Gastrocnemius medialis (tissue), 4 donors: ENCODE results near the gene AGAP9. TPM values are rescaled to one million over a fixed set of nuclear protein-coding genes. Genes with fewer than 3 reads are reported as not detected.
"Not testable (repeated sequence)": the region's sequence is repeated elsewhere in the genome, so short reads cannot be mapped to it uniquely, and the experiment has no call there.

Experiments used
- ATAC-seq, 2 donors: fragments of 150-250 bp; one replicate each; pipeline ENCODE4 v1.9.1; 2016
- DNase-seq, 2 donors: peaks; one replicate each; pipeline ENCODE4 v3.0.0-alpha.2; 2019
- H3K27ac ChIP-seq, 4 donors: fragments of 200-600 bp; sonication (generic); 1 replicate in 1 of 4; 2 replicates in 3 of 4; pipeline ENCODE4 v1.5.1; 2016 to 2018; ENCODE audit warnings: mild to moderate bottlenecking in 2 of 4, moderate library complexity in 1 of 4
- H3K27me3 ChIP-seq, 3 donors: fragments of 200-600 bp; sonication (generic) in 2 of 3; 1 replicate in 1 of 3; 2 replicates in 2 of 3; pipeline versions ENCODE4 v1.5.1 to v1.6.0; 2016 to 2019; ENCODE audit warnings: mild to moderate bottlenecking in 1 of 3, moderate library complexity in 1 of 3
- H3K36me3 ChIP-seq, 2 donors: fragments of 200-600 bp; sonication (generic) in 1 of 2; one replicate each; pipeline ENCODE4 v1.5.1; 2017 to 2018
- H3K4me1 ChIP-seq, 2 donors: fragments of 200-600 bp; sonication (generic) in 1 of 2; one replicate each; pipeline ENCODE4 v1.5.1; 2016 to 2017; ENCODE audit warnings: mild to moderate bottlenecking in 2 of 2
- H3K4me3 ChIP-seq, 4 donors: fragments of 200-600 bp; sonication (generic) in 3 of 4; 1 replicate in 1 of 4; 2 replicates in 3 of 4; pipeline ENCODE4 v1.5.1; 2016 to 2019; ENCODE audit warnings: mild to moderate bottlenecking in 2 of 4
- H3K9me3 ChIP-seq, 3 donors: fragments of 200-600 bp; sonication (generic) in 2 of 3; 1 replicate in 1 of 3; 2 replicates in 2 of 3; pipeline ENCODE4 v1.5.1; 2016 to 2019
- POLR2A ChIP-seq, 2 donors: fragments of 450-650 bp; IDR thresholded peaks; one replicate each; pipeline ENCODE4 v1.6.1; 2017; ENCODE audit warnings: antibody characterized with exemption in 2 of 2, mild to moderate bottlenecking in 2 of 2, moderate library complexity in 2 of 2
- in situ Hi-C, 4 donors: fragments of 200-750 bp; cut with MboI; loops; one replicate each; pipeline versions ENCODE4 v1.15.0 to v1.8.0; 2017; ENCODE audit warnings: low sequenced_read_pairs in 4 of 4
- intact Hi-C: fragments of 100-400 bp; cut with DNase I; formaldehyde crosslinking; loops from one replicate; pipeline ENCODE4 v1.15.1; 2023; ENCODE audit warnings: low total_unique reads
- total RNA-seq, 4 donors: library from RNA; depleted of rRNA; stranded (reverse); fragments of >200 nt; gene quantifications; one replicate each; pipeline versions ENCODE4 v1.1.0 to v1.2.3, GENCODE V29; 2016
- TF ChIP-seq, protein P1 (sequence below), 5 experiments: fragments of 450-650 bp in 3 of 5; fragments of 200-600 bp in 2 of 5; sonication (generic) in 2 of 5; IDR thresholded peaks in 4 of 5; conservative IDR thresholded peaks in 1 of 5; 1 replicate in 4 of 5; 2 replicates in 1 of 5; pipeline ENCODE4 v1.5.1; 2016 to 2019; ENCODE audit warnings: antibody characterized with exemption in 5 of 5, mild to moderate bottlenecking in 3 of 5, moderate library complexity in 3 of 5

Gene AGAP9
- total RNA-seq, 4 donors from 2014 or later, result 0.26 to 3.9 (median 1.1) TPM

DNA sequence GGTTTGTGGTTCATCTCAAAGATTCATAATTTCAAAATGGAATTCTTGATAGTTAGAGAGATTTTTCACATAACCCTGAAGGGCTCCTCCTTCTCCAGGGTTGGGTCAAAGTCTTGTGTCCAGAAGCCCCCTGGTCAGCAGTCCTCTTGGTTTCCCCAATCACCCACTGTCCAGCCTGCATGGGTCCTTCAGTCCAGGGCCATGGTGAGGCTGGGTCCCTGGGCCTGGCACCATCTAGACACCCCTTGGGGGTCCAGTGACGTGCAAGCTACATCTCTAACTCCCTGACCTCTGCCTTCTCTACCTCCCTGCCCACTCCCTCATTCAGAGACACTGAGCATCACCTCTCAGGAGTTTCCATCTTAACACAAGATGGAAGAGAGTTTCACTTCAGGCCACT lies 65.6 kb downstream of the AGAP9 start:
- H3K27me3 ChIP-seq, result no peaks in the 10 kb centered on the region
- no peak for DNase-seq
- in situ Hi-C loops (no loop called here), intact Hi-C loops (no loop called here)
- no peak for ATAC-seq
- no peak for TF ChIP-seq POLR2A (IDR thresholded peaks at IDR 0.05)
- TF ChIP-seq, protein P1, sequence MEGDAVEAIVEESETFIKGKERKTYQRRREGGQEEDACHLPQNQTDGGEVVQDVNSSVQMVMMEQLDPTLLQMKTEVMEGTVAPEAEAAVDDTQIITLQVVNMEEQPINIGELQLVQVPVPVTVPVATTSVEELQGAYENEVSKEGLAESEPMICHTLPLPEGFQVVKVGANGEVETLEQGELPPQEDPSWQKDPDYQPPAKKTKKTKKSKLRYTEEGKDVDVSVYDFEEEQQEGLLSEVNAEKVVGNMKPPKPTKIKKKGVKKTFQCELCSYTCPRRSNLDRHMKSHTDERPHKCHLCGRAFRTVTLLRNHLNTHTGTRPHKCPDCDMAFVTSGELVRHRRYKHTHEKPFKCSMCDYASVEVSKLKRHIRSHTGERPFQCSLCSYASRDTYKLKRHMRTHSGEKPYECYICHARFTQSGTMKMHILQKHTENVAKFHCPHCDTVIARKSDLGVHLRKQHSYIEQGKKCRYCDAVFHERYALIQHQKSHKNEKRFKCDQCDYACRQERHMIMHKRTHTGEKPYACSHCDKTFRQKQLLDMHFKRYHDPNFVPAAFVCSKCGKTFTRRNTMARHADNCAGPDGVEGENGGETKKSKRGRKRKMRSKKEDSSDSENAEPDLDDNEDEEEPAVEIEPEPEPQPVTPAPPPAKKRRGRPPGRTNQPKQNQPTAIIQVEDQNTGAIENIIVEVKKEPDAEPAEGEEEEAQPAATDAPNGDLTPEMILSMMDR (IDR thresholded peaks at IDR 0.05 in 4 of 5, conservative IDR thresholded peaks at IDR 0.05 in 1 of 5), result no peak
- H3K4me1 ChIP-seq, result no peaks in the 10 kb centered on the region
- no peaks in the 10 kb centered on the region for H3K36me3 ChIP-seq
- no peak overlapping the region for H3K4me3 ChIP-seq
- H3K9me3 ChIP-seq, result no peaks in the 10 kb centered on the region
- no peak overlapping the region for H3K27ac ChIP-seq

DNA sequence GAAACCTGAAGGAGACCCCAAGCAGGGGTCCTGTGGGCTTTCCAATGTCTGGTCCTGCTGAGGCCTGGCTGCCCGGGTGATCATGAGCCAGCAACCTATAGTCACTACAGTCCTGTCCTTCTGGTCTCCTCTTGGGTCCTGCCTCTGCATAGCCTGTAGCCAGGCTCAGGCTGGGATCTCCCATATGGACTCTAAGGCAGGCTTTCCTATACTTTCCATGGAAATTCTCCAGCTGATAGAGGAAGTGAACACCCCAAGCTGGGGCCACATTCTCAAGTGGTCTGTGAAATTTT lies 66.0 kb downstream of the AGAP9 start:
- intact Hi-C loops (no loop called here), in situ Hi-C loops (no loop called here)
- H3K4me1 ChIP-seq, result no peaks in the 10 kb centered on the region
- TF ChIP-seq POLR2A (IDR thresholded peaks at IDR 0.05), result no peak
- TF ChIP-seq, protein P1 (IDR thresholded peaks at IDR 0.05 in 4 of 5, conservative IDR thresholded peaks at IDR 0.05 in 1 of 5), result no peak
- no peaks in the 10 kb centered on the region for H3K27me3 ChIP-seq
- H3K9me3 ChIP-seq, result no peaks in the 10 kb centered on the region
- H3K36me3 ChIP-seq, result no peaks in the 10 kb centered on the region
- no peak overlapping the region for H3K4me3 ChIP-seq
- ATAC-seq (no peak), DNase-seq (no peak)
- H3K27ac ChIP-seq, result no peak overlapping the region

DNA sequence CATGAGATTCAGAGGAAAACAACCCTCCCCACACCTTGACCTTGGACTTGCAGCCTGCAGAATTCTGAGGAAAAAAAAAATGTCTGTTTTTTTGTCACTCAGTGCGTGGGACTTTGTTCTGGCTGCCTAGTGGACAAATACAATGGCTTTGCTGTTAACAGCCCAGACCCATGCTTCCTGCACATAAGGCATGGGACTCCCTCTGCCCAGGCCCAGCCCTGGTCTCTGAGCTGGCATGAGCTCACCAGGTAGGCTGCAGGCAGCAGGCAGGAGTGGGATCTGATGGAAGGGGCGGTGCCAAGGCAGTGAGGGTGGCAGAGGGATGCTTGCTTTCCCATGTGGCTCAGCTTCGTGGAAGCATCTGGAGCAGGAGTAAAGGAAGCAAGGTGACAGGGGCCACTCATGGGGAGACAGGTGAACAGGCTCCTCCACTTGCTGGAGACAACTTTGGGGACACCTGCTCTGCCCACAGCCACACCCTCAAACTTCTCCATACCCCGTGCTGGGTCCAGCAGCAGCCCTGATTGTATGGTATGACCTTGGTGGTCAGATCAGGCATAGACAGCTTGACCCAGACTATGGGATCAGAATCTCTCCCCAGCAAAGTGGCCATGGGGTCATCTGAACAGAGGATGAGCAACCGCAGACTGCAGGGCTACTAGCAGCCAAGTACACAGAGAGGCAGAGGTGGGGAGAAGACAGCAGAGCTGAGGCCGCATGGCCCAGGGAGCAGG lies 66.5 kb downstream of the AGAP9 start:
- DNase-seq (no peak), ATAC-seq (no peak)
- Histone ChIP-seq H3K4me1 (no peaks in the 10 kb centered on the region), H3K36me3 (no peaks in the 10 kb centered on the region), H3K4me3 (no peak overlapping the region), H3K27ac (no peak overlapping the region), H3K27me3 (no peaks in the 10 kb centered on the region), H3K9me3 (no peaks in the 10 kb centered on the region)
- no peak for TF ChIP-seq POLR2A (IDR thresholded peaks at IDR 0.05)
- TF ChIP-seq, protein P1 (IDR thresholded peaks at IDR 0.05 in 4 of 5, conservative IDR thresholded peaks at IDR 0.05 in 1 of 5), result no peak
- in situ Hi-C loops (no loop called here), intact Hi-C loops (no loop called here)

DNA sequence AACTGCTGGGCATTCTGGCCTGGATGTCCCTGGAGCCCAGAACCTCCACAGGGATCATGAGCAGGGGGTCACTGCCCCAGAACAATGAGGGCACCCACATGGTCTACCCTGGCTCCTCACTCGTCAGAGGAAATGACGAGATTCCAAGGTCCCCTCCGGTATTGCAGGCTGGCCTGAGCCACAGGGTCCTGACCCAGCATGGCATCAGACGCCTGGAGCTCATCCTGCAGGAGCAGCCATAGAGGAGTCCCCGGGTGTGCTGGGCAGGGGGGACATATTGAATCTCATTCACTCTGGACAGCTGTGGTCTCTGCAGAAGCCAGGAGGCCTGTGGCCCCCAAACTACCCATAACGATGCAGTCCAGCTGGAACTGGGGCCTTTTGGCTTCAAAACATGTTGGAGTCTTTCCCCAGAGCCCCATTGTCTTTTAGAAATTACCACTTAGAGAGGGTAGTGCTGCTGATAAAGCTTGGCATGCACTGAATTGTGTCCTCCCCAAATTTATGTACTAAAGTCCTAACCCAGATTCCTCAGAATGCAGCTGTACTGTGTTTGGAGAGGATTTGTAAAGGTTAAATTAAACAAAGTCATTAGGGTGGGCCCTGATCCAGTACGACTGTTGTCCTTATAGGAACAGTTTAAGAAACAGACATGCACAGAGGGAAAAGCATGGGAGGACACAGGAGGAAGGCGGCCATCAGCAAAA lies 67.2 kb downstream of the AGAP9 start:
- no peaks in the 10 kb centered on the region for H3K9me3 ChIP-seq
- ATAC-seq (no peak), DNase-seq (no peak)
- no peak overlapping the region for H3K27ac ChIP-seq
- in situ Hi-C loops (no loop called here), intact Hi-C loops (no loop called here)
- TF ChIP-seq POLR2A (IDR thresholded peaks at IDR 0.05), result no peak
- TF ChIP-seq, protein P1 (IDR thresholded peaks at IDR 0.05 in 4 of 5, conservative IDR thresholded peaks at IDR 0.05 in 1 of 5), result no peak
- H3K4me3 ChIP-seq, result no peak overlapping the region
- no peaks in the 10 kb centered on the region for H3K27me3 ChIP-seq
- H3K36me3 ChIP-seq, result no peaks in the 10 kb centered on the region
- H3K4me1 ChIP-seq, result no peaks in the 10 kb centered on the region

- H3K36me3 ChIP-seq, H3K4me3 ChIP-seq, H3K27ac ChIP-seq, ATAC-seq, H3K27me3 ChIP-seq, H3K9me3 ChIP-seq, in situ Hi-C loops, intact Hi-C loops, DNase-seq, H3K4me1 ChIP-seq: not testable (repeated sequence)
These were observed 67.9 kb downstream of the AGAP9 start for GRCh38 chr10:47455350-47456078.
